Measurements from ENCODE around the gene TEX54. TPM values are rescaled to one million over a fixed set of nuclear protein-coding genes. Genes with fewer than 3 reads are reported as not detected.

TEX54 gene
- polyA plus RNA-seq, 1 donor: 0.76 TPM

DNA sequence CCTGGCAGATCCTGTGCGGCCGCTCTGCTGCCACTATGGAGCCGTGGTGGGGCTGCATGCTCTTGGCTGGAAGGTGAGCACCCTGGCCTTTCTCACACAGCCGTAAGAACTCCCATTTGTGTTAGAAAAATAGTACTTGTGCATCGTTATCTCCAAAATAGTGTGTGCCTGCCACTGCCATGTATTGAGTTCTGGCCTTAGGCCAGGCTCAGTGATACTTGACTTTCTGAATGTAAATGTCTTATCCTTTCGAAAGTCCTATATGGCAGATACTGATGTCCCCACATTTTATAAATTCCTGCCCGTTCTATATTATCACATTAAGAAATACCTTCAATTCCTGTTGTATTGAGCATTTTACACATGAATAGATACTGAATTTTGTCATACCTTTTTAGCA is 49.9 kb downstream of the TEX54 start:
- WGBS (ENCODE audit: insufficient coverage, low lambda C conversion rate): 90% methylated on average over 2 of the region's 7 CpGs
- peaks cover 31% of the 10 kb centered on the region for H3K36me3 ChIP-seq (ENCODE audit: control insufficient read depth, insufficient read depth, low read length)

More for the DNA sequence above, 49.9 kb downstream of the TEX54 start:
- DNase-seq: no peak
- Histone ChIP-seq H3K27me3 (ENCODE audit: control insufficient read depth, insufficient read depth, low read length) (no peaks in the 10 kb centered on the region), H3K27ac (ENCODE audit: low read length) (no peak overlapping the region), H3K9me3 (ENCODE audit: control insufficient read depth, low read depth, low read length) (no peaks in the 10 kb centered on the region), H3K4me1 (ENCODE audit: control insufficient read depth, insufficient read depth, low read length) (peaks cover 9% of the 10 kb centered on the region), H3K4me3 (ENCODE audit: low read length) (no peak overlapping the region)

Other genes with a start within 250 kb of the TEX54 start
- gene TUT1, start 241.3 kb downstream of the TEX54 start, polyA plus RNA-seq: 18.7 TPM
- 51.6 TPM for gene MTA2, start 231.0 kb downstream of the TEX54 start, polyA plus RNA-seq
- gene EML3, start 220.1 kb downstream of the TEX54 start, polyA plus RNA-seq: 25.3 TPM
- gene ROM1, start 219.6 kb downstream of the TEX54 start, polyA plus RNA-seq: 4.5 TPM
- gene B3GAT3, start 210.9 kb downstream of the TEX54 start, polyA plus RNA-seq: 40.0 TPM
- gene GANAB, start 186.2 kb downstream of the TEX54 start, polyA plus RNA-seq: 272 TPM
- 15.2 TPM for gene INTS5, start 179.5 kb downstream of the TEX54 start, polyA plus RNA-seq
- gene C11orf98, start 167.6 kb downstream of the TEX54 start, polyA plus RNA-seq: 60.4 TPM
- 8.7 TPM for gene CSKMT, start 167.5 kb downstream of the TEX54 start, polyA plus RNA-seq
- gene UQCC3, start 161.2 kb downstream of the TEX54 start, polyA plus RNA-seq: 10.4 TPM
- gene LBHD1, start 160.6 kb downstream of the TEX54 start, polyA plus RNA-seq: 5.7 TPM
- gene UBXN1, start 153.8 kb downstream of the TEX54 start, polyA plus RNA-seq: 146 TPM
- 2.9 TPM for gene LRRN4CL, start 143.3 kb downstream of the TEX54 start, polyA plus RNA-seq
- gene BSCL2, start 125.4 kb downstream of the TEX54 start, polyA plus RNA-seq: 38.6 TPM
- gene GNG3, start 125.2 kb downstream of the TEX54 start, polyA plus RNA-seq: 10.9 TPM
- 65.1 TPM for gene HNRNPUL2, start 105.4 kb downstream of the TEX54 start, polyA plus RNA-seq
- 37.9 TPM for gene TTC9C, start 104.4 kb downstream of the TEX54 start, polyA plus RNA-seq
- 7.2 TPM for gene ZBTB3, start 78.7 kb downstream of the TEX54 start, polyA plus RNA-seq
- 87.5 TPM for gene POLR2G, start 71.3 kb downstream of the TEX54 start, polyA plus RNA-seq
- gene TAF6L, start 61.4 kb downstream of the TEX54 start, polyA plus RNA-seq: 28.5 TPM
- 69.5 TPM for gene TMEM179B, start 45.4 kb downstream of the TEX54 start, polyA plus RNA-seq
- 18.4 TPM for gene TMEM223, start 40.8 kb downstream of the TEX54 start, polyA plus RNA-seq
- 89.3 TPM for gene NXF1, start 27.4 kb downstream of the TEX54 start, polyA plus RNA-seq
- gene STX5, start 790 bp downstream of the TEX54 start, polyA plus RNA-seq: 42.4 TPM
- 38.4 TPM for gene WDR74, start 6.7 kb upstream of the TEX54 start, polyA plus RNA-seq
- gene SLC3A2, start 48.1 kb upstream of the TEX54 start, polyA plus RNA-seq: 182 TPM
- 1.3 TPM for gene CHRM1, start 88.5 kb upstream of the TEX54 start, polyA plus RNA-seq
- not detected for gene SLC22A6, start 152.1 kb upstream of the TEX54 start, polyA plus RNA-seq
- 0.07 TPM for gene SLC22A8, start 183.0 kb upstream of the TEX54 start, polyA plus RNA-seq